Stomach (tissue), 4 donors: ENCODE measurements around the gene PCGF3.

Experiments
- CTCF ChIP-seq, 7 experiments: fragments of 450-650 bp in 4 of 7; fragments of 200-600 bp in 3 of 7; sonication (generic) in 3 of 7; IDR thresholded peaks; one replicate each; pipeline ENCODE4 v1.5.1; 2016 to 2019; ENCODE audit warnings: antibody characterized with exemption in 7 of 7, control low read depth in 2 of 7, mild to moderate bottlenecking in 1 of 7
- EP300 ChIP-seq: sonication (generic); formaldehyde crosslinking; IDR thresholded peaks from one replicate; pipeline ENCODE4 v1.6.1; 2017; ENCODE audit warnings: antibody characterized with exemption
- POLR2A ChIP-seq, 4 donors: fragments of 450-650 bp; IDR thresholded peaks; one replicate each; pipeline ENCODE4 v1.6.1; 2016; ENCODE audit warnings: antibody characterized with exemption in 4 of 4, control low read depth in 2 of 4, mild to moderate bottlenecking in 1 of 4, moderate library complexity in 1 of 4
- POLR2AphosphoS5 ChIP-seq, 3 donors: sonication (generic); formaldehyde crosslinking; IDR thresholded peaks; one replicate each; pipeline ENCODE4 v1.6.1; 2016; ENCODE audit warnings: antibody characterized with exemption in 3 of 3

- TF ChIP-seq CTCF (IDR thresholded peaks at IDR 0.05) (peak in 5 of 7 experiments; percentile 52 to 90 (median 73)), POLR2A (IDR thresholded peaks at IDR 0.05) (no peak), EP300 (no peak), POLR2AphosphoS5 (IDR thresholded peaks at IDR 0.05) (peak in 1 of 3 donors; percentile 11)
These were observed 37.2 kb downstream of the PCGF3 start for GRCh38 chr4:742742-743311.
